T-helper 17 cell (primary cell): ENCODE data around the gene MAN2A1. TPM values are rescaled to one million over a fixed set of nuclear protein-coding genes. Genes with fewer than 3 reads are reported as not detected.

Experiments used
- ATAC-seq: fragments of 150-1000 bp; cut with Tn5 transposase; 2 replicates; pipeline ENCODE4 v1.10.0; 2021; ENCODE audit warnings: mild to moderate bottlenecking, moderate library complexity
- DNase-seq, 3 donors: peaks; one replicate each; pipeline versions ENCODE4 v3.0.0 to v3.0.0-alpha.2; 2020 to 2021
- H3K9me3 ChIP-seq: one replicate; pipeline ENCODE4 v1.7.0; 2013; ENCODE audit warnings: low read length, mild to moderate bottlenecking; ENCODE audit not compliant: control insufficient read depth, poor library complexity, severe bottlenecking
- H3K27ac Mint-ChIP-seq: one replicate; pipeline ENCODE4 v1.8.0; 2022; ENCODE audit warnings: mild to moderate bottlenecking, moderate library complexity, mixed read lengths
- H3K27me3 Mint-ChIP-seq: one replicate; pipeline ENCODE4 v1.8.0; 2022; ENCODE audit warnings: mixed read lengths
- H3K36me3 Mint-ChIP-seq: one replicate; pipeline ENCODE4 v1.8.0; 2022; ENCODE audit warnings: low read depth, mixed read lengths
- H3K4me1 Mint-ChIP-seq: one replicate; pipeline ENCODE4 v1.8.0; 2022; ENCODE audit warnings: mild to moderate bottlenecking, mixed read lengths
- H3K4me3 Mint-ChIP-seq: one replicate; pipeline ENCODE4 v1.8.0; 2022; ENCODE audit warnings: mild to moderate bottlenecking, moderate library complexity, mixed read lengths
- total RNA-seq, 4 donors: library from RNA in 2 of 4; stranded (reverse) in 2 of 4; gene quantifications; one replicate each; pipeline ENCODE4 v1.2.3 and lab custom pipeline; 2022 to 2026

MAN2A1 gene
- 10 to 100 TPM; 51.6 to 53.3 TPM for total RNA-seq
- 99.0 to 108 reads per million in 2 donors for total RNA-seq (lab: John Stamatoyannopoulos, UW)

DNA sequence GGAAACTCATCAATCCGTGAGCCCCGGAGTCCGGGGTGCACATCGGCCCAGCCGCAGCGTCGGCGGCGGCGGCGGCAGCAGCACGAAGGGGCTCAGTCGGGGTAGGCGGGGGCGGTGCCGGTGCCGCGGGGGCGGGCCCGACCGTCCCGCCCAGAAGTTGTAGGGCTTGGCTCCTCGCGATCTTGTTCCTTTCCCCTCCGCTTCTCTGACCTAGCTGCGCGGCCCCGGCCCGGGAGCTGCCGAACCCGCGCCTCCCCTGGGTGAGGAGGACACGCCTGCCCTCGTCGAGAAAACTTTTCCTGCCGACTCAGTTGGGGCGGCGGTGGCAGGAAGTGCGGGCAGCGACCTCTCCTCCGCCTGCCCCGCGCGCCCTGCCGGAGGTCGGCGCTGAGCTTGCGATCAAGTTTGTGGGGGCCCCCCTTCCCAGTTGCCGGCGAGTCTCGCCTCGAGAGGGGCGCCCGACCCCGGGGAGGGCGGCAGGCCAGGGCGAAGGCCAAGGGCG, at the start of gene MAN2A1:
TSS of gene MAN2A1 (plus strand) at position 188 of the 502 bp plus-strand sequence. CDS start 491 bp downstream, outside the sequence.
- ATAC-seq = peak; percentile 73
- Mint-ChIP-seq H3K36me3 (peaks cover 2% of the 10 kb centered on the region), H3K27me3 (no peaks in the 10 kb centered on the region), H3K4me1 (peaks cover 34% of the 10 kb centered on the region), H3K4me3 (peak within 1 kb of the TSS; percentile 95), H3K27ac (peak within 1 kb of the TSS; percentile 95)
- DNase-seq = peak; percentile 68 to 76 (median 75)
- H3K9me3 ChIP-seq = no peaks in the 10 kb centered on the region

DNA sequence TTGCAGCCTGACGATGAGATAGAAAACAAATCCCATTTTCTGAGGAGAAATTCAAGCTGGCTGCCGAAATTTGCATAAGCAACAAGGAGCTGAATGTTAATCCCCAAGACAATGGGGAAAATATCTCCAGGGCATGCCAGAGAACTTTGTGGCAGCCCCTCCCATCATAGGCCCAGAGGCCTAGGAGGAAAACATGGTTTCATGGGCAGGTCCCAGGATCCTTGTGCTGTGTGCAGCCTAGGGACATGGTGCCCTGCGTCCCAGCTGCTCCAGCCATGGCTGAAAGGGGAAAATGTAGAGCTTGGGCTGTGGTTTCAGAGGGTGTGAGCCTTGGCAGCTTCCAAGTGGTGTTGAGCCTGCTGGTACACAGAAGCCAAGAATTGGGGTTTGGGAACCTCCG, 48.8 kb upstream of the MAN2A1 start:
- no peak overlapping the region for H3K27ac Mint-ChIP-seq
- H3K27me3 Mint-ChIP-seq = no peaks in the 10 kb centered on the region
- H3K9me3 ChIP-seq = no peaks in the 10 kb centered on the region
- H3K36me3 Mint-ChIP-seq = no peaks in the 10 kb centered on the region
- H3K4me1 Mint-ChIP-seq = no peaks in the 10 kb centered on the region
- H3K4me3 Mint-ChIP-seq = no peak overlapping the region
- DNase-seq = no peak
- ATAC-seq = no peak

DNA sequence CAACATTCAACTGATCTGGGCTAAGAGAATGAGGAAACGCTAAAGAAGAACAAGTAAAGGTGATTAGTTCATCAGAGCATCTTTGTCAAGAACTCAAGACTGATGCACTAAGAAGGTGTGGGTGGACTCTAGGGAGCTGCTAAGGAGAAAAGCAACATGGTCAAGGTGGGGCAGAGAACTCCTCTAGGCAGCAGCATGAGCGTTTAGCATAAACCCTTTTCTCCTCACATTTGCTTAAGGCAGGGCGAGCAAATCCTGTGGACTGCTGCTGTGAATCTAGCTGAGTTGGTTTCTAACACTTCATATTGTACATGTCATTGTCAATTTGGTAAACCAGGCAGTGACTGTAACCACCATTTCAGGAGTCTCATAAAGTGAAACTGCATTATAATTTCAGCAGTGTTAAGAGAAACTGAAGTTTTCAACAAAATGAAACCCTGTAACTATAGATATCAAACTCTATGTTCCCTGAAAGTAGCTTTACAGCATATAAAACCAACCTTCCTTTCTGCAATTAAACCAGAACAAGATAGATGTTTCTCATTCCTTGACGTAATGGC, 45.9 kb upstream of the MAN2A1 start:
- no peaks in the 10 kb centered on the region for H3K27me3 Mint-ChIP-seq
- no peak overlapping the region for H3K27ac Mint-ChIP-seq
- no peaks in the 10 kb centered on the region for H3K4me1 Mint-ChIP-seq
- ATAC-seq = no peak
- DNase-seq = no peak
- no peak overlapping the region for H3K4me3 Mint-ChIP-seq
- no peaks in the 10 kb centered on the region for H3K36me3 Mint-ChIP-seq
- H3K9me3 ChIP-seq = no peaks in the 10 kb centered on the region

DNA sequence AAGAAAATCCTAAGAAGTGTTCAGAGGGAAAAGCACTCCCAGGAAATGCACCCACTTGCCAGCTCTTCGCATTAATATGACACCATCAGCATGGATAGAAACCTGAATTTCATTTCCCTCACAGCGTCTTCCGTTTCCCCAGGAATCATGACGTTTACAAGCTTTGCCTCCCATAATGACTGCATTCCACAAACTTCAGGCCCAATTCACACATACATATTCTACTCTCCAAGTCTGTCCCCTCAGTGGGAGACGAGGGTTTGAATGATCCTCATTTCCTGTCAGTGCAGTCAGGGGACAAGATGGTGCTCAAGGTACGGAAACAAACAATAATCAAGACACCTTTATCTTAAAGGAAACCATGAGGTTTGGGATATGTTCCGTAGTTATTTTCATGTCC, 44.9 kb upstream of the MAN2A1 start:
- no peak for ATAC-seq
- DNase-seq = no peak
- Mint-ChIP-seq H3K4me1 (no peaks in the 10 kb centered on the region), H3K4me3 (no peak overlapping the region), H3K36me3 (no peaks in the 10 kb centered on the region), H3K27me3 (no peaks in the 10 kb centered on the region), H3K27ac (no peak overlapping the region)
- H3K9me3 ChIP-seq = no peaks in the 10 kb centered on the region

DNA sequence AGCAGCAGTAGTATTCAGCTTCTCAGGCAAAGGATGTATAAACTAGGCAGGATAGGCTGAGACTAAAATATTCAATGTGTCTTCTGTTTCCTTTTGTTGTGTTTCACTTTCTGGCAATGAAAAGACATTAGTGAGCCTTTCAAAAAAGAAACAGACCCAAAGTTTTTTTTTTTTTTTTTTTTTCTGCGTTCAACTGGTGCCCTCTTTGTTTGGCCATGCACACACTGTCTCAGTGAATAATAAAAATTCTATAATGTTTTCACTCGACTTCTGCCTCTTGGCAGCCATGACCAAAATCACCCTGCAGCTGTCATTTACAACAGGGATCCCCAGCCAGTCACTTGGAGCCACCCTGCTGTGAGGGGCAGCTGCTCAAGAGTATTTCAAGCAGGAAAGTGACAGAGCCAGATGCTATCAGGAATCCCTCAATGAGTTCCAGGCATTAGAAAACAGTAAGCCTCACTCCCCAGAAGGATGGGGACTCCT, 44.0 kb upstream of the MAN2A1 start:
- Mint-ChIP-seq H3K36me3 (no peaks in the 10 kb centered on the region), H3K27me3 (no peaks in the 10 kb centered on the region), H3K27ac (no peak overlapping the region), H3K4me1 (no peaks in the 10 kb centered on the region), H3K4me3 (no peak overlapping the region)
- no peaks in the 10 kb centered on the region for H3K9me3 ChIP-seq
- ATAC-seq (no peak), DNase-seq (no peak)

DNA sequence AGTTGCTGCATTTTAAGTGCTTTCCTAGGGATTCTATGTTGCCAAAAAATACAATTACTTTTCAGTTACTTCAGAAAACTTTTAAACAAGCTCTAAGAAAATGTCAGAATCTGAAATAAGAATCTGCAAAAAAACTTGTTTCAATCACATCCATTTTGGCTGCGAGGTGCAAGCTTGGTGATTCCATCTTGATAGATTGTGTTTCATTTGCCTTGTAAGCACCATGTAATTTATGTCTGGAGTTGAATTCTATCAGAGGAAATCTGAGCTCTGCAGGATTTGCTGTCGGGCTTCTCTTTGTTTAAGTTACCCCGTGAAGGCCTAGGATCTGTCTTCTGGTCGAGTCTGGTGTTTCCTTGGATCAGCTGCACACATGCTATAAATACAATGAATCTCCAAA, 40.4 kb upstream of the MAN2A1 start:
- Mint-ChIP-seq H3K27me3 (no peaks in the 10 kb centered on the region), H3K4me3 (no peak overlapping the region), H3K36me3 (no peaks in the 10 kb centered on the region), H3K4me1 (no peaks in the 10 kb centered on the region), H3K27ac (no peak overlapping the region)
- ATAC-seq (no peak), DNase-seq (no peak)
- no peaks in the 10 kb centered on the region for H3K9me3 ChIP-seq

DNA sequence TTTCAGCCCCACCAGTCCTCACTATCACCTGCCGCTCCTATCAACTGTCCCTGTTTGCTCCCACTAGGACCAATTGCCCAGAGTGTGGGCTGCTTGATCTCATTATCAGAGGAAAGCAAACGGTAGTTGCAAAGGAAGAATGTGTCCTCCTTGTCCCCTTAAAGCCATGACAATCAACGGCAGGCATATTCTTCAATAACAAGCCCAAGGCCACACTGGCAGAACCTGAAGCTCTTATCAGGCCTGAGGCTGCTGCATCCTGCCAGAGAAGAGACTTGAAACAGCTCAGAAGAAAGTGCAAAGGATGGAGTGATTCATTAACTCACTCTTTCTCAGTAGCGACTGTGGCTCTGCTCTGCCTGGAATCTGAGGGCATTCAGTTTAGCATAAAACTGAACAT, 39.2 kb upstream of the MAN2A1 start:
- ATAC-seq (no peak), DNase-seq (no peak)
- Mint-ChIP-seq H3K4me3 (no peak overlapping the region), H3K27ac (no peak overlapping the region), H3K27me3 (no peaks in the 10 kb centered on the region), H3K4me1 (no peaks in the 10 kb centered on the region), H3K36me3 (no peaks in the 10 kb centered on the region)
- no peaks in the 10 kb centered on the region for H3K9me3 ChIP-seq

DNA sequence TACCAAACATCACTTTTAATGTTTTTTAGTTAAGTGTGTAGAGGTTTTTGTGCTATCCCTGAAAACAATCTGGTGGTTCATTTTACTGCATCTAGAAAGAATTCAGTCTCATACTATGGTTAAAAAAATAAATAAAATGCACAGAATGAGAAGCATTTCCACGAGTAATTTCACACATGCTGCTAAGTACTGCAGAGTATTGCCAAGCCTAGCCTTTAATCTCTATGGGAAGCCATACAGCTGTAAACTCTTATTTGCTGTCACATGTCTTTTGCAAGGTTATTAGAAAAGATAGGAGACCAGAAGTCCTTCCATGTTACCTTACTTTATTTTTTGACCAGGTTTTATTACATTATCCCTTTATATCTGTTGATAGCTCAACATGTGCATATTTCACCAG, 37.6 kb upstream of the MAN2A1 start:
- no peak for ATAC-seq
- Mint-ChIP-seq H3K27ac (no peak overlapping the region), H3K4me1 (peaks cover 11% of the 10 kb centered on the region), H3K27me3 (no peaks in the 10 kb centered on the region), H3K36me3 (no peaks in the 10 kb centered on the region), H3K4me3 (no peak overlapping the region)
- H3K9me3 ChIP-seq = no peaks in the 10 kb centered on the region
- no peak for DNase-seq

DNA sequence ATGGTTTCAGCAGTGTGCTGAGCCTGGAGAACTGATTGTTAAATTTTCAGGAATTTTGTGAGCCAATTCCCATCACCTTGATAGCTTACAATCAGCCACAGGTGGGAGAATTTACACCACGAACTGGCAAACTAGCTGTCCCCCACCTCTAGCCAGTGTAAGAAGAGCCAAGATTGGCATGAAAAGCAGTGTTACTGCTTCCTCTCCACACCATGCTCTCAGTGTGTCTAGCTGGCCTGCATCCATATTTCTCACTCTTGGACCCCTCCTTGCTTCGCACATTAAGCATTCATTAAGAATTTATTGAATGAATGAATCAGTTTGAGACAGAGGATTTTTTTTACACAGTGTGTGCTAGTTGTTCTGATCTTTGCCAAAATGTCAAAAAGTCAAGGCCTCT, 36.7 kb upstream of the MAN2A1 start:
- Mint-ChIP-seq H3K4me3 (no peak overlapping the region), H3K36me3 (no peaks in the 10 kb centered on the region)

DNA sequence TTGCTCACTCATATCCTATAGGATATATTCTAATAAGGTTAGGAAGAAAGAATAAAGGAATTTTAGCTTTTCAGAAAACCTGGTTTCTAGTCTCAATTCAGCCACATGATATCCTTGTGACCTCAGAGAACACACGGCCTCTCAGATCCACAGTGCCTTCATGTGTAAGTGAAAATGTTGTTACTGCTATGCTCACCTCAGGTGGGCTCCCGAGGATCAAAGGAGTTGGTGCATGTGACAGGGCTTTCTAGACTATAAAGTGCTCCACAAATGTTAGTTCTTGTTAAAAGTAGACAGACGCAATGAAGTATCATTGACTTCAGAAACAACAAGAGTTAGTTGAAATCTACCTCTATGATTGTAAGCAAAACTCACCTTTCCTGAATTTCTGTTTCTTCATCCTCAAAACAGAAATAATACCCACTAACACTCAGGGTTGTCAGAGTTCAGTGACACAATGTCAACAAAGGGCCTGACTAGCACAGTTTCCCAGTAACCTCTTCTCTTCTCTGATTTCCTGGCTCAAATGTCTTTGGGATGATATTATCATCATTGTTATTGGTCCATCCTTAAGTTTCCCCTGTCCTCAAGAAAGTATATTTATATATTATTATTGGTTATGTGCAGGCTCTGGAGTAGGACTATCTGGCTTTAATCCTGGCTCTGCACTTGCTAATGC, 36.0 kb upstream of the MAN2A1 start:
- ATAC-seq (no peak), DNase-seq (no peak)
- Mint-ChIP-seq H3K27ac (no peak overlapping the region), H3K4me1 (peaks cover 18% of the 10 kb centered on the region), H3K36me3 (no peaks in the 10 kb centered on the region), H3K4me3 (no peak overlapping the region), H3K27me3 (no peaks in the 10 kb centered on the region)
- no peaks in the 10 kb centered on the region for H3K9me3 ChIP-seq

More for the DNA sequence above, 36.7 kb upstream of the MAN2A1 start:
- Mint-ChIP-seq H3K4me1 (peaks cover 18% of the 10 kb centered on the region), H3K27me3 (no peaks in the 10 kb centered on the region), H3K27ac (no peak overlapping the region)
- no peaks in the 10 kb centered on the region for H3K9me3 ChIP-seq
- ATAC-seq = no peak
- no peak for DNase-seq

DNA sequence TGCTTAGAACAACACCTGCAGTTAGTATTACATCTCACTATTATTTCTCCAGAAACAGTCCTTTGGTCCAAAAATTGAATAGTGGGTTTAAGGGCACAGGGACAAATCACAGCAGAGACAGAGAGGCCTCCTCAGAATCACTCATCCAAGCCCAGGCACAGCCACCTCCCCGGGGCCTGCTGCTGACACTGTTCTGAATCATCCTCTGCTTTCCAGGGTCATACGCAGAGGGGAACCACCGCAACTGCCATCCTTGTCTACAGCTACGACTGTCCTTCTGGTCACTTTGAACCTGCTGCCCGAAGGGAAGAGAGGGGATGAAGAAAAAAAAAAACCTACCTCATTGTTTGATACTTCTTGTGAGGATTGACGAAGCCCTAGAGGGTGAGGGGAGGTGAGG, 35.3 kb upstream of the MAN2A1 start:
- H3K4me1 Mint-ChIP-seq = peaks cover 18% of the 10 kb centered on the region
- ATAC-seq = peak; percentile 32
- no peaks in the 10 kb centered on the region for H3K27me3 Mint-ChIP-seq
- no peak overlapping the region for H3K4me3 Mint-ChIP-seq
- H3K36me3 Mint-ChIP-seq = no peaks in the 10 kb centered on the region
- no peak for DNase-seq
- H3K9me3 ChIP-seq = no peaks in the 10 kb centered on the region
- H3K27ac Mint-ChIP-seq = no peak overlapping the region

DNA sequence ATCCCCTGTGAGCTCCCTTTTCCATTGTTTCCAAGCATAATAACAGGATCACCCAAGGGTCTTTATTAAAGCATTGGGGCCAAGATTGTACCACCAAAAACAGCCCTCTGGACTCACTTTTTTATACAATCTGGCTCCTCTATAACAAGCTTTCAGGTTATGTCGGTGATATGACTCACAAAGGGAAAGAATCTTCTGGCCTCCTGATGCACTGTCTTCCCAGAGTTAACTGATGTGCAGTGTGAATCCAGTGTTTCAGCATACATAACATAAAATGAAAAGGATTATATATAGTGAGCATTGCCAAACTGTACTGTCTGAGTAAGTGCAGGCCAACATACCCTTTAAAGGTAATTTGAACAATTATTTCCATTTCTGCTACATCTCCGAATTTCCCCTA, 33.9 kb upstream of the MAN2A1 start:
- H3K27ac Mint-ChIP-seq = peak overlapping the region; percentile 54
- DNase-seq (no peak), ATAC-seq (no peak)
- H3K27me3 Mint-ChIP-seq = peaks cover 8% of the 10 kb centered on the region
- no peak overlapping the region for H3K4me3 Mint-ChIP-seq
- H3K36me3 Mint-ChIP-seq = no peaks in the 10 kb centered on the region
- H3K9me3 ChIP-seq = no peaks in the 10 kb centered on the region
- H3K4me1 Mint-ChIP-seq = peaks cover 18% of the 10 kb centered on the region

DNA sequence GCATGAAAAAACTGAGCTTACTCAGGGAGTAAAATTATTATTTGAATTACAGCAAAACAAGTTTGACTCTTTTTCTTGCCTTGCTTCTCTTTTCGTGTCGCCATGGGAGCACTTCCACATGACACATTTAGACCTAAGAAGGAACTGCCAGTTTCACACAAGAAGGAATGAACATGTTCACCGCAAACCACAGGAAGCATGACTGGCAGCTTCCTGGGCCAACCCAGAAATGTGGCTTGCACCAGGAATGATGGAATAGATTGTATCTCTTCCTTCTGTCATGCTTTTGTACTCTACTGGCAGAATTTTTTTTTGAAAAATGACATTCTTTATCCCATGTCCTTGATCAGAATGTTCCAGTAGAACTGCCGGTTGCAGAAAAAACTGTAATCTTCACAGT, 32.9 kb upstream of the MAN2A1 start:
- no peaks in the 10 kb centered on the region for H3K36me3 Mint-ChIP-seq
- H3K9me3 ChIP-seq = no peaks in the 10 kb centered on the region
- ATAC-seq (peak; percentile 91), DNase-seq (peak in 2 of 3 donors; percentile 5 to 28)
- peaks cover 18% of the 10 kb centered on the region for H3K4me1 Mint-ChIP-seq
- peak overlapping the region; percentile 54 for H3K27ac Mint-ChIP-seq
- H3K4me3 Mint-ChIP-seq = peak overlapping the region; percentile 83
- peaks cover 8% of the 10 kb centered on the region for H3K27me3 Mint-ChIP-seq

DNA sequence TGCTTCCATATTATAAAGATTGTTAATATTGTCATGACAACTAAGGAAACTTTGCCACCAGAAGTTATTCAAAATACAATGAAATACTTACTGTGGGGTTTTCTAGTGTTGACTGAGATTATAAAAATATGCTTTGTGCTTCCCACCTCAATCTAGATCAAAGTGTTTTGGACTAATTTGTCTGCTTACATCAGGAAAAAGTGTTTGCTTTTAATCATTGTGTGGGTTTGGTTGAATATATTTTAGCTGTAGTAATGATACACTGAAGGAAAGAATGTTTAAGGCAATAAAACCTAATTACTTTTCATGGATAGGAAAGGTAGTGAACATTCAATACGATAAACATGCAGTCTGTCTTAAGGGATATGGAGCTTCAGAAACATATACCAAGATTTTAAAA, 29.8 kb upstream of the MAN2A1 start:
- Mint-ChIP-seq H3K4me1 (peaks cover 18% of the 10 kb centered on the region), H3K27ac (no peak overlapping the region)

More for the DNA sequence above, 29.8 kb upstream of the MAN2A1 start:
- Mint-ChIP-seq H3K36me3 (no peaks in the 10 kb centered on the region), H3K4me3 (no peak overlapping the region), H3K27me3 (peaks cover 8% of the 10 kb centered on the region)
- no peak for ATAC-seq
- H3K9me3 ChIP-seq = no peaks in the 10 kb centered on the region
- DNase-seq = no peak
